T-helper 17 cell (primary cell): ENCODE results near the gene LCLAT1. TPM values are rescaled to one million over a fixed set of nuclear protein-coding genes. Genes with fewer than 3 reads are reported as not detected.
A peak's percentile ranks its signal among the peaks of the same experiment; 100 is the strongest.
"Not testable (repeated sequence)": the region's sequence is repeated elsewhere in the genome, so short reads cannot be mapped to it uniquely, and the experiment has no call there.

ENCODE experiments used
- ATAC-seq: fragments of 150-1000 bp; cut with Tn5 transposase; 2 replicates; pipeline ENCODE4 v1.10.0; 2021; ENCODE audit warnings: mild to moderate bottlenecking, moderate library complexity
- DNase-seq, 3 donors: peaks; one replicate each; pipeline versions ENCODE4 v3.0.0 to v3.0.0-alpha.2; 2020 to 2021
- H3K9me3 ChIP-seq: one replicate; pipeline ENCODE4 v1.7.0; 2013; ENCODE audit warnings: low read length, mild to moderate bottlenecking; ENCODE audit not compliant: control insufficient read depth, poor library complexity, severe bottlenecking
- H3K27ac Mint-ChIP-seq: one replicate; pipeline ENCODE4 v1.8.0; 2022; ENCODE audit warnings: mild to moderate bottlenecking, moderate library complexity, mixed read lengths
- H3K27me3 Mint-ChIP-seq: one replicate; pipeline ENCODE4 v1.8.0; 2022; ENCODE audit warnings: mixed read lengths
- H3K36me3 Mint-ChIP-seq: one replicate; pipeline ENCODE4 v1.8.0; 2022; ENCODE audit warnings: low read depth, mixed read lengths
- H3K4me1 Mint-ChIP-seq: one replicate; pipeline ENCODE4 v1.8.0; 2022; ENCODE audit warnings: mild to moderate bottlenecking, mixed read lengths
- H3K4me3 Mint-ChIP-seq: one replicate; pipeline ENCODE4 v1.8.0; 2022; ENCODE audit warnings: mild to moderate bottlenecking, moderate library complexity, mixed read lengths
- total RNA-seq, 4 donors: library from RNA in 2 of 4; stranded (reverse) in 2 of 4; gene quantifications; one replicate each; pipeline ENCODE4 v1.2.3 and lab custom pipeline; 2022 to 2026

The LCLAT1 gene
- total RNA-seq, 2 donors from 2014 or later = 6.7 to 18.2 TPM

DNA sequence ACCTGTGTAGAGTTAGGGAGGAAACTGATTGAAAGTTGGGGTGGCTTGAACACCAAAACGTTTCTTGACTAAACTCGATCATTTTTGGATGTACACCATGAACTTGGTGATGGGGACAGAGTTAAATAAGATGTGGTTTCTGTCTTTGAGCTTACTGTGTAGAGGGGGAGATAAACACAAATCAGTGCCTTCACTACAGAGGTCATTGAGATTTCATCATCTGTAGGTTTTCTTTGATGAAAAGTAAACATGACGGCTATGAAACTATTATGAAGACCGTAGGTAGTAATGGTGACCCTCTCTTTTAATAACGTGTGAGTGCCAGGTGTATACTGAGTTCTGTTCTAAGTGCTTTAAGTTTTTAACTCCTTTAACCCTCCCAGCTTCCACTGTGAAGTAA is 6.5 kb downstream of the LCLAT1 start:
- ATAC-seq = no peak
- Mint-ChIP-seq H3K4me3 (no peak overlapping the region), H3K36me3 (peaks cover 3% of the 10 kb centered on the region), H3K4me1 (peaks cover 49% of the 10 kb centered on the region), H3K27me3 (no peaks in the 10 kb centered on the region), H3K27ac (peak overlapping the region; percentile 32)
- DNase-seq = no peak
- H3K9me3 ChIP-seq = no peaks in the 10 kb centered on the region

DNA sequence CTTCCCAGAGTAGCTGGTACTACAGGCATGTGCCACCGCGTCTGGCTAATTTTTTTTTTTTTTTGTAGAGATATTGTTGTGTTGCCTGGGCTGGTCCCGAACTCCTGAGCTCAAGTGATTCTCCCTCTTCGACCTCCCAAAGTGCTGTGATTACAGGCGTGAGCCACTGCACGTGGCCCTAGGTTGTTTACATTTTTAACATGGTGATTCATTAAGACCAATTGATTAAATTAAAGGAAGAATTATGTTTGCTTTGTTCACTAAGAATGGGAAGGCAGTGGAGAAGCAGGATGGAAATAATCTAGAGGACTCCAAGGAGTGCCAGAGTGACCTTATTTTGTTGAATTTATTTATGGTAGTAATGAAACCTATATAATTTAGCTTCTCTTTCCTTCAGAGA is 7.5 kb downstream of the LCLAT1 start:
- peaks cover 49% of the 10 kb centered on the region for H3K4me1 Mint-ChIP-seq
- DNase-seq = no peak
- H3K27ac Mint-ChIP-seq = peak overlapping the region; percentile 60

DNA sequence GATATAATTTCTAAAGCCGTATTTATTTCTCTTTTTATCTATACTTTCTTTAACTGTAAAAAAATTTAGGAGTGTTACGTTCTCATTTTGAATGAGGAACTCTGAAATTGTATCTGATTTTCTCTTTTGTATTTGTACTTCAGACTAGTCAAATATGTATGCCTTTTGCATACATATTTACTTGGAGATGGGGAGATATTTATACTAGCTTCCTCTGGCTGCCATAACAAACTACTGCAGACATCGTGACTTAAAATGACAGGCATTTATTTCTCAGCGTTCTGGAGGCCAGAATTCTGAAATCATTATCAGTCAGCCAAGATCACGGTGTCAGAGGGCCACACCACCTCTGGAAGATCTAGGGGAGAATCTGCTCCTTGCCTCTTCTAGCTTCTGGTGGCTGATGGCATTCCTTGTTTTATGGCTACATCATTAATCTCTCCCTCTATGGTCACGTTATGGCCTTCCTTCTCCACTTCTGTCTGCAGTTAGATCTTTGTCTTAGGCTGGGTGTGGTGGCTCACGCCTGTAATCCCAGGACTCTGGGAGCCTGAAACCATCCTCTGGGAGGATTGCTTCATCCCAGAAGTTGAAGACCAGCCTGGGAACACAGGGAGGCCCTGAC is 8.2 kb downstream of the LCLAT1 start:
- H3K4me1 Mint-ChIP-seq = peaks cover 51% of the 10 kb centered on the region
- ATAC-seq (no peak), DNase-seq (no peak)
- H3K27me3 Mint-ChIP-seq = no peaks in the 10 kb centered on the region
- H3K9me3 ChIP-seq = no peaks in the 10 kb centered on the region
- H3K4me3 Mint-ChIP-seq = no peak overlapping the region
- peak overlapping the region; percentile 60 for H3K27ac Mint-ChIP-seq
- H3K36me3 Mint-ChIP-seq = no peaks in the 10 kb centered on the region

More for the DNA sequence above, 7.5 kb downstream of the LCLAT1 start:
- H3K9me3 ChIP-seq = no peaks in the 10 kb centered on the region
- no peak for ATAC-seq
- H3K27me3 Mint-ChIP-seq = no peaks in the 10 kb centered on the region
- no peak overlapping the region for H3K4me3 Mint-ChIP-seq
- H3K36me3 Mint-ChIP-seq = peaks cover 3% of the 10 kb centered on the region

DNA sequence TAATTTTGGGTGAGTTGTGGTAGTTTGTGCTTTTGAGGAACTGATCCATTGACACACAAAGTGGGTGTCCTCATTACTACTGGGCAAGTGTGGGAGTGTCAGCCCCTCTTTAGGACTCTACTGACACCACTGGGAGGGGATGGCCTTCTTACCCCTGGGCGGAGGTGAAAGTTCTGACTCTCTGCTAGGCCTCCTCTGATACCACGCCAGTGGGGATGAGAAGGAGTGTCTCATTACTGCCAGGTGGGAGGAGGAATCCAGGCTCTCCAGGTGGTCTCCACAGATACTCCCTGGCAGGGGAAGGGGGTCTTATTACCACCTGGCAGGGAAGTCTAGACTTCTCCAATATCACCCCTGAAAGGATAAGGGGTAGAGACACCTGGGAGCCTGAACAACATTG is 9.1 kb downstream of the LCLAT1 start:
- no peak for DNase-seq
- no peak overlapping the region for H3K27ac Mint-ChIP-seq
- no peak overlapping the region for H3K4me3 Mint-ChIP-seq

DNA sequence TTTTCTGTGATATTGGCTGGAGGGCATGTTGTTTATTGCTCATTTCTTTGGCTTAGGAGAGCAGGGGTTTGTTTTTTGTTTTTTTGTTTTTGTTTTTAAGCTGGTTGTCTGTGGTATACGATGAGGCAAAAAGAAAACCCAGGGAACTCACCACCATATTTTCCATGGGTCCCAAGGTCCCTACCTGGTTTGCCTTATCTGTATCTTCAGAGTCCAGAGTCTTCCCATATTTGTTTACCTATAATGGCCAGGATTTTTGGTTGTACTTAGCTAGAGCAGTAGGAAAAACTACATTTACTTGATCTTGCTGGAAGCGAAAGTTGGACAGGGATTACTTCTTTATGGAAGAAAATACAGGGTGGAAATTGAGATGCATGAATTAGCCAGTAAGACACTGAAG is 9.5 kb downstream of the LCLAT1 start:
- no peak overlapping the region for H3K27ac Mint-ChIP-seq
- no peak for ATAC-seq
- H3K27me3 Mint-ChIP-seq = no peaks in the 10 kb centered on the region
- peaks cover 2% of the 10 kb centered on the region for H3K36me3 Mint-ChIP-seq
- no peaks in the 10 kb centered on the region for H3K9me3 ChIP-seq
- DNase-seq = no peak
- no peak overlapping the region for H3K4me3 Mint-ChIP-seq
- peaks cover 48% of the 10 kb centered on the region for H3K4me1 Mint-ChIP-seq

More for the DNA sequence above, 9.1 kb downstream of the LCLAT1 start:
- Mint-ChIP-seq H3K27me3 (no peaks in the 10 kb centered on the region), H3K36me3 (no peaks in the 10 kb centered on the region), H3K4me1 (peaks cover 51% of the 10 kb centered on the region)
- no peak for ATAC-seq
- H3K9me3 ChIP-seq = no peaks in the 10 kb centered on the region

DNA sequence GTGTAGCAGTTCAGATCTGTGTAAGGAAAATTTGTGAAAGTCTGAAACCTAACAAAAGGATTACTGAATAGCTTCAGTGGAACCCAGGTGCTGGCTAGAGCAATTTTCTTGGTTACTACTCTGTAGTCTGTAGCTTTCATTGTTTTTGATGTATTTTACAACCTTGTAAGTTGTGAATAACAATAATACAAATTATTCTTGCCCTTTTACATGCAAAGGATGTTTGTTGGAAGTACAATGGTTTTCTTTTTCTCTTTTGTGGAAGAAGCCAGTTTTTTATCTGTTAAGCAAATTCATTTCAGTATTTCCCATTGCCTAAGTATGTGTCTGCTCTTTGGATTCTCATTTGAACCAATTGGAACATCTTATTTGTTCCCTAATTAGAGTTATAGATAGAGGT is 10.2 kb downstream of the LCLAT1 start:
- H3K9me3 ChIP-seq = no peaks in the 10 kb centered on the region
- DNase-seq = no peak
- no peaks in the 10 kb centered on the region for H3K27me3 Mint-ChIP-seq
- H3K27ac Mint-ChIP-seq = no peak overlapping the region
- H3K4me3 Mint-ChIP-seq = no peak overlapping the region
- peaks cover 2% of the 10 kb centered on the region for H3K36me3 Mint-ChIP-seq
- no peak for ATAC-seq
- peaks cover 47% of the 10 kb centered on the region for H3K4me1 Mint-ChIP-seq

DNA sequence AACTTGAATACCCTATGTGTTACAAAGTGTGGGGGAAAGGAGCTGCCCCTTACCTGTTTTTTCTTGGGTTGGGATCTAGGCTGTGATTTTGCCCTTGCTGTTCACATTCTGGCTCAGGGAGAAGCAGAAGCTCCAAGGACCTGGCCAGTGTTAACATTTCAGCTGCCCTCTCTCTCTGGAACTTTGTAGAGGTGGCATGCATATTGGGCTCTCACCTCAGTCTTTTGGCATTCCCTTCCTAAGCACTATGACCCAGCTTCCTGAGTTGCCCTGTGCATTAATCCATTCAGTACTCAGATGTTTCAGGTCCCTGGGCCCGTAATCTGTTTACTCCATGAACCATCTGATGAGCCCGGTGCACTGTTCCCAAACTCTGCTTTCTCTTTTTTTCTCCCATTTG is 12.1 kb downstream of the LCLAT1 start:
- H3K4me1 Mint-ChIP-seq = peaks cover 40% of the 10 kb centered on the region
- ATAC-seq = no peak

DNA sequence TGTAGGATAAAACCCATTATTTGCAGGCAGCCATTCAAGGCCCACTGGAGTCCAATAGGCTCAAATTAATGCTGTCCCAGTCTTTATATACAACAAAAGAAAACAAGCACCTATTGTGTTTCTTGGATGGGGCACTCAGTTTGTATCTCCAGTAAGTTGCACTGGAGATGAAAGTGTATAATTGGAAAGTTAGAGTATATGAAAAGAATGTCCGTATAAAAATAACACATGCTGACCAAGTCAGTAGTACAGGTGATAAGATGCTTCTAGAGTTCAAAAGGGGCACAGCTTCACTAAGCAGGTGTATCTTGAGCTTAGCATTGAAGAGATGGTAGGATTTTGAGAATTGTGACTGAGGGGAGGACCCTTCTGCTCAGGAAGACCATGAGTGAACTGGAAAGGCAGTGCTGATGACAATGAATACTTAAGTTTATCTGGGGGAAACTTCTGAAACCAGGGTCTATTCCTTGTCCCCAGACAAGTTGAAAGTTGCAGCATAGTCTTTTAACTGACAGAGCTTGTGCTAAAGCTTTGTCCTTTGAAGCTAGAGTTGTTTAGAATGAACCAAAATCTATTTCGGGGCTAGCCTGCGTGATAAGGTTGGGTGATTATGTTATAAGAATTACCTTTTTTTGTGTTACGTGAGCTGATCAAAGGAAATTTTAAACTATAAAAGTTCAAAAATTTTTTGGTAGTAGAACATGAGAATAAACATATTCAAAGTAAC is 15.2 kb downstream of the LCLAT1 start:
- H3K27ac Mint-ChIP-seq = no peak overlapping the region
- peaks cover 2% of the 10 kb centered on the region for H3K36me3 Mint-ChIP-seq
- H3K27me3 Mint-ChIP-seq = no peaks in the 10 kb centered on the region
- no peaks in the 10 kb centered on the region for H3K9me3 ChIP-seq
- peaks cover 35% of the 10 kb centered on the region for H3K4me1 Mint-ChIP-seq
- DNase-seq (no peak), ATAC-seq (no peak)
- H3K4me3 Mint-ChIP-seq = no peak overlapping the region

More for the DNA sequence above, 12.1 kb downstream of the LCLAT1 start:
- no peaks in the 10 kb centered on the region for H3K9me3 ChIP-seq
- H3K36me3 Mint-ChIP-seq = peaks cover 2% of the 10 kb centered on the region
- peak overlapping the region; percentile 69 for H3K27ac Mint-ChIP-seq
- H3K4me3 Mint-ChIP-seq = no peak overlapping the region
- H3K27me3 Mint-ChIP-seq = no peaks in the 10 kb centered on the region
- no peak for DNase-seq

DNA sequence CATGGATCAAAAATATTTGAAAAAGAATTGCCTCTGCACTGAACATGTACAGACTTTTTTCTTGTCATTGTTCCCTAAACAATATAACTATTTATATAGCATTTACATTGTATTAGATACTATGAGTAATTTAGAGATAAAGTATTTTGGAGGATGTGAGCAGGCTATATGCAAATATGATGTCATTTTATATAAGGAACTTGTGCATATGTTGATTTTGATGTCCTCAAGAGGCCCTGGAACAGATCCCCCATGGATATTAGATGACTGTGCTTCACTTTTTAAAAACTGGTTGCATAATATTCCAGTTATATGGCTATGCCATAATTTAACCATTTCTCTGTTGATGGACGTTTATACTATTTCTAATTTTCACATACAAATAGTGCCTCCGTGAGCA is 16.5 kb downstream of the LCLAT1 start:
- H3K27me3 Mint-ChIP-seq = no peaks in the 10 kb centered on the region
- no peak for DNase-seq
- peaks cover 25% of the 10 kb centered on the region for H3K4me1 Mint-ChIP-seq
- ATAC-seq = no peak
- H3K27ac Mint-ChIP-seq = no peak overlapping the region
- no peaks in the 10 kb centered on the region for H3K9me3 ChIP-seq
- H3K4me3 Mint-ChIP-seq = no peak overlapping the region
- H3K36me3 Mint-ChIP-seq = peaks cover 2% of the 10 kb centered on the region

DNA sequence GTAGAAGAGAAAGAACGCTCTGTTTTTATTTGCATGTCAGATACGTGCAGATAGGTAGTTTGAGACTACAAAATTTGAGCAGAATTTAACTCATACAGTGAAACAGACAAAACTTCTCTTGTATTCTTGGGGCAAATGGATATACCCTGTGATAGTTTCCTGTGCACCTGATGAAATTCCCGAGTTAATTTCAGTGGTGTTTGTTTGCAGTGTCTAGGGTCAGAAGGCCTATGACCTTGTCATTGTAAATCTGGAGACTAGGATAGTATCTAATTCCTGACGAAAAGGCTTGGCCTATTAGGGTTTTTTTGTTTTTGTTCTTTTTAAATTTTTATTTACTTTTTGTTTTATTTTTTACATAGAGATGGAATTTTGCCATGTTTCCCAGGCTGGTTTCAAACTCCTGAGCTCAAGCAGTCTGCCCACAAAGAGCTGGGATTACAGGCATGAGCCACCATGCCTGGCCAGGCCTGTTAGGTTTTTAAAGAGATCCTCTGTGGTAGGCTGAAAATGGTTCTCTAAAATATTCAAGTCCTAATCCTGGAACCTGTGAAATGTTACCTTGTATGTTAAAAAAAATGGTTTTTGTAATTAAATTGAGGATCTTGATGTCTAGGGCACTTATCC is 17.6 kb downstream of the LCLAT1 start:
- ATAC-seq = no peak
- Mint-ChIP-seq H3K36me3 (peaks cover 2% of the 10 kb centered on the region), H3K27me3 (no peaks in the 10 kb centered on the region), H3K4me1 (peaks cover 20% of the 10 kb centered on the region), H3K27ac (peak overlapping the region; percentile 51), H3K4me3 (no peak overlapping the region)
- DNase-seq = no peak
- H3K9me3 ChIP-seq = no peaks in the 10 kb centered on the region

DNA sequence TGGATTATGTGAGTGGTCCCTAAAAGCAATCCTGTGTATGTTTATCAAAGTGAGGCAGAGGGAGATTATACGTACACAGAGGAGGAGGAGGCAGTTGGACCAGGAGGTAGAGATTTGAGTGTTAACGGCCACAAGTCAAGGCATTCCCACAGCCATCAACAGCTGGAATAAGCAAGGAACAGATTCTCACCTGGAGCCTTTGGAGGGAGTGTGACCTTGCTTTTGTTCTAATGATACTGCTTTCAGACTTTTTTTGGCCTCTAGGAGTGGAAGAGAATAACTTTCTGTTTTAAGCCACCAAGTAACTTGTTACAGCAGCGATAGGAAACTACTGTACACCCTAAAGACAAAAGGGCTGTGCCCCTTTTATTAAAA is 18.1 kb downstream of the LCLAT1 start:
- Mint-ChIP-seq H3K27ac (peak overlapping the region; percentile 51), H3K4me1 (peaks cover 20% of the 10 kb centered on the region), H3K4me3 (no peak overlapping the region), H3K27me3 (no peaks in the 10 kb centered on the region), H3K36me3 (peaks cover 2% of the 10 kb centered on the region)
- no peaks in the 10 kb centered on the region for H3K9me3 ChIP-seq
- ATAC-seq (no peak), DNase-seq (no peak)

DNA sequence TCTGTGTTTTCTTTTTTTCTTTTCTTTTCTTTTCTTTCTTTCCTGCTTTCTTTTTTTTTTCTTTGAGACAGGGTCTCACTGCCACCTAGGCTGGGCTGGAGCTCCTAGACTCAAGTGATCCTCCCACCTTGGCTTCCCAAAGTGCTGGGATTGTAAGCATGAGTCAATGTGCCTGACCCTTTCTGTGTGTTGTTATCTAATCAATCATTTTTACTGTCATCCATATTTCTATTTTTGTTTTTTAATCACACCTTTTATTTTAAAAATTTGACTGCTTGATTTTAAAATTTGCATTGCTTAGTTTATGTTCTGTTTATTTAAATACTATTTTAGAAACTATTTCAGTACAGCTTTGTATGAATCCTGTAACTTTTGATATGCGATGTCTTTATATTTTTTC is 19.2 kb downstream of the LCLAT1 start:
- H3K9me3 ChIP-seq = no peaks in the 10 kb centered on the region
- H3K36me3 Mint-ChIP-seq = peaks cover 2% of the 10 kb centered on the region
- peaks cover 16% of the 10 kb centered on the region for H3K4me1 Mint-ChIP-seq
- peak overlapping the region; percentile 87 for H3K27ac Mint-ChIP-seq
- no peak overlapping the region for H3K4me3 Mint-ChIP-seq
- ATAC-seq = no peak
- no peak for DNase-seq
- no peaks in the 10 kb centered on the region for H3K27me3 Mint-ChIP-seq

DNA sequence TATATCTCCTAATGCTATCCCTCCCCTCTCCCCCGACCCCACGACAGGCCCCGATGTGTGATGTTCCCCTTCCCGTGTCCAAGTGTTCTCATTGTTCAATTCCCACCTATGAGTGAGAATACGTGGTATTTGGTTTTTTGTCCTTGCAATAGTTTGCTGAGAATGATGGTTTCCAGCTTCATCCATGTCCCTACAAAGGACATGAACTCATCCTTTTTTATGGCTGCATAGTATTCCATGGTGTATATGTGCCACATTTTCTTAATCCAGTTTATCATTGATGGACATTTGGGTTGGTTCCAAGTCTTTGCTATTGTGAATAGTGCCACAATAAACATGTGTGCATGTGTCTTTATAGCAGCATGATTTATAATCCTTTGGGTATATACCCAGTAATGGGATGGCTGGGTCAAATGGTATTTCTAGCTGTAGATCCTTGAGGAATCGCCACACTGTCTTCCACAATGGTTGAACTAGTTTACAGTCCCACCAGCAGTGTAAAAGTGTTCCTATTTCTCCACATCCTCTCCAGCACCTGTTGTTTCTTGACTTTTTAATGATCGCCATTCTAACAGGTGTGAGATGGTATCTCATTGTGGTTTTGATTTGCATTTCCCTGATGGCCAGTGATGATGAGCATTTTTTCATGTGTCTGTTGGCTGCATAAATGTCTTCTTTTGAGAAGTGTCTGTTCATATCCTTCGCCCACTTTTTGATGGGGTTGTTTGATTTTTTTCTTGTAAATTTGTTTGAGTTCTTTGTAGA is 20.2 kb downstream of the LCLAT1 start:
- H3K27me3 Mint-ChIP-seq, ATAC-seq, H3K27ac Mint-ChIP-seq: not testable (repeated sequence)

More for the DNA sequence above, 20.2 kb downstream of the LCLAT1 start:
- not testable (repeated sequence) for H3K4me3 Mint-ChIP-seq, H3K36me3 Mint-ChIP-seq, DNase-seq, H3K9me3 ChIP-seq
- H3K4me1 Mint-ChIP-seq = peaks cover 14% of the 10 kb centered on the region
